Measurements from ENCODE around the gene CELF4. TPM values are rescaled to one million over a fixed set of nuclear protein-coding genes. Genes with fewer than 3 reads are reported as not detected.
A peak's percentile ranks its signal among the peaks of the same experiment; 100 is the strongest.

Gene CELF4
- total RNA-seq, 2 donors from 2014 or later = 1.4 TPM; not detected in 1

GRCh38 chr18:37453752-37454151 is 111.8 kb downstream of the CELF4 start:
- Histone ChIP-seq H3K9ac (ENCODE audit: low read depth in 2 of 2, low read length in 2 of 2) (no peak overlapping the region), H3K9me3 (no peaks in the 10 kb centered on the region), H3K27ac (peak overlapping the region; percentile 12), H3K27me3 (no peaks in the 10 kb centered on the region), H3K4me3 (no peak overlapping the region), H3K36me3 (no peaks in the 10 kb centered on the region), H3K4me1 (no peaks in the 10 kb centered on the region)
- intact Hi-C loops (cut with DNase I) = no loop called here
- TF ChIP-seq CTCF (IDR thresholded peaks at IDR 0.05) = no peak
- no peak for DNase-seq

GRCh38 chr18:37452682-37453385 is 112.8 kb downstream of the CELF4 start:
- H3K27ac ChIP-seq = no peak overlapping the region
- no peak overlapping the region for H3K9ac ChIP-seq (ENCODE audit: low read depth in 2 of 2, low read length in 2 of 2)
- H3K27me3 ChIP-seq = no peaks in the 10 kb centered on the region
- H3K36me3 ChIP-seq = no peaks in the 10 kb centered on the region
- H3K4me1 ChIP-seq = no peaks in the 10 kb centered on the region
- no peak overlapping the region for H3K4me3 ChIP-seq
- TF ChIP-seq CTCF (IDR thresholded peaks at IDR 0.05) = no peak
- H3K9me3 ChIP-seq = no peaks in the 10 kb centered on the region
- intact Hi-C loops (cut with DNase I) = no loop called here
- DNase-seq = no peak

DNA sequence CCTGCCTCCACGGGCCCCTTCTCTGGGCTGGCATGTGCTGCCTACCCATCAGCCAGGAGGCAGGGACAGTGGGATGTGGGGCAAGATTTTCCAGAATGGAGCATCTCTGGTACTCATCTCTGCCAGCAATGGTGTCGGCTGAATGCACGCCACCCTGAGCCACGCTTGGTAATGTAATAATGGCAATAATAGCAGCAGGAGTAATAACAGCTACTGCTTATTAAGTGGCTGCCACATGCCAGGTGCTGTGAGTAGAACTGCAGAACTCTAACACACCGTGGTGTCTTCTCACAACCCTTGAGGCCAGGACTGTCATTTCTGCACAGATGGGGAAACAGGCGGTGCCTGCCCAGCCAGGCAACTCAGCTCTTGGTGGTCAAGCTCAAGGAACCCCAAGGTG is 113.6 kb downstream of the CELF4 start:
- H3K9ac ChIP-seq (ENCODE audit: low read depth in 2 of 2, low read length in 2 of 2) = no peak overlapping the region
- DNase-seq = no peak
- no peaks in the 10 kb centered on the region for H3K9me3 ChIP-seq
- no peaks in the 10 kb centered on the region for H3K36me3 ChIP-seq
- H3K4me1 ChIP-seq = no peaks in the 10 kb centered on the region
- intact Hi-C loops (cut with DNase I) = no loop called here
- no peak for TF ChIP-seq CTCF (IDR thresholded peaks at IDR 0.05)
- H3K27me3 ChIP-seq = no peaks in the 10 kb centered on the region
- H3K4me3 ChIP-seq = no peak overlapping the region
- no peak overlapping the region for H3K27ac ChIP-seq

DNA sequence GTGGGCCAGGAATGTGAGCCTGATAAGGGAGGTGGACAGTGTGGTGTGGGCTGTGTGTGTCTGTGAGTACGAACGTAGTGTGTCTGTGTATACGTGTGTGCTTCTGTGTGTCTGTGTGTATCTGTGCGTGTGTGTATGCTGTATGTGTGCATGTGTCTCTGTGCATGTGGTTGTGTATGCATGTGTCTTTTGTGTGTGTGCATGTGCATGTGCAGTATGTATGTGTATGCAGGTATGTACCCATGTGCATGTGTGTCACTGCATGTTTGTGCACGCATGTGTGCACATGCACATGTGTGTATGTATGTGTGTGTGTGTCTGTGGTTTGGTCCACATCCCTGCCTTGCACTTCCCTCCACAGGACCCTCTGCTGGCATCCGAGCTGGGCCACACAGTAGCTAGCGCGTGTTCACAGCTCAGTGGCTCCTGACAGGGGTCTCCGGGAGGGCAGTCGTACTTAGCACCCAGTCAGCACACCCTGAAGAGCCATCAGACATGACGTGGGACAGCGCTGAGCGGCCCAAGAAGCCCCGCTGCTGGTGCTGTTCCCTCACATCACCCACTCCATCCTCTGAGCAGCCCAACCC is 114.3 kb downstream of the CELF4 start:
- TF ChIP-seq CTCF (IDR thresholded peaks at IDR 0.05) = no peak
- DNase-seq = no peak
- no peaks in the 10 kb centered on the region for H3K27me3 ChIP-seq
- no peaks in the 10 kb centered on the region for H3K9me3 ChIP-seq
- no peaks in the 10 kb centered on the region for H3K36me3 ChIP-seq
- H3K9ac ChIP-seq (ENCODE audit: low read depth in 2 of 2, low read length in 2 of 2) = no peak overlapping the region
- H3K4me3 ChIP-seq = no peak overlapping the region
- no peaks in the 10 kb centered on the region for H3K4me1 ChIP-seq
- H3K27ac ChIP-seq = no peak overlapping the region
- intact Hi-C loops (cut with DNase I) = no loop called here

- TF ChIP-seq CTCF (IDR thresholded peaks at IDR 0.05) = no peak
- no peak overlapping the region for H3K4me3 ChIP-seq
- no peaks in the 10 kb centered on the region for H3K4me1 ChIP-seq
- DNase-seq = peak; percentile 25
- no peak overlapping the region for H3K9ac ChIP-seq (ENCODE audit: low read depth in 2 of 2, low read length in 2 of 2)
- no peak overlapping the region for H3K27ac ChIP-seq
- H3K9me3 ChIP-seq = no peaks in the 10 kb centered on the region
- no peaks in the 10 kb centered on the region for H3K27me3 ChIP-seq
- intact Hi-C loops (cut with DNase I) = no loop called here
- H3K36me3 ChIP-seq = no peaks in the 10 kb centered on the region
These were observed 115.0 kb downstream of the CELF4 start for GRCh38 chr18:37450434-37451132.

Measured in colonic mucosa (tissue), 4 donors.